ENCODE results near the gene MEDAG.

The MEDAG gene

DNA sequence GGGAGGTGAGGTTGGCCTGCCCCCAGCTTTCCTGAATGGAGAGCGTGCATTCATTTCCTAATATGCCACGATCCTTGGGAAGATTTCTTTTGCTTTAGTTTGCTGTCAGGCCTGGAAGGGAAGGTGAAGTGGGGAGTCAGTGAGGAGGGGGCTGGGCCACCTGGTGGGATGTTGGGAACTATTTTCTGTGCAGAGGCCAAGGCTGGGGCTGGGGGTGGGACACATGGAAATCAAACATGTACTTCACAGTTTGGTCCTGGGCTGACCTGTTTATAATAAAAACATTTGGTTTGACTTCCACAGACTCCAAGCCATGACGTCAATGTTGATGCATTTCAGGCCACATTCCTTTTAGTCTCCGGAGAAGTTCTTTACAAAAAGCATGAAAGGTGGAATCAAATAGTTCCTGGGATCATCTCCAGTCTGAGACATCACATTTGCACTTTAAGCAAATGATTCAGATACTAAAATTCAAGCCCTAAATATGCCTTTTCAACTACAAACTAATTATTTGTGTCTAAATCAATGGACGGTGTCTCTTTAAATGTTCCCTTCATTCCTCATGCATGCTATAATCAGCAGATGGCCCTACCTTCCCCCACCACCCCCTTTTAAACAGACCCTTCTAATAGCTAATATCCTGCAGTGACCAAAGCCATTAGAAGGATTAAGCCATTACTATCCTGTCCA lies 41.5 kb upstream of the MEDAG start (continued):
- TF ChIP-seq ISL1 (CRISPR knock-in tag; IDR thresholded peaks at IDR 0.05) (peak; percentile 55), BACH2 (CRISPR knock-in tag; IDR thresholded peaks at IDR 0.05; ENCODE audit: borderline replicate concordance) (no peak), TCF4 (CRISPR knock-in tag; IDR thresholded peaks at IDR 0.05; ENCODE audit: borderline replicate concordance) (no peak; the same call in none of the 2 replicates), PPARA (CRISPR knock-in tag; IDR thresholded peaks at IDR 0.05; ENCODE audit: borderline replicate concordance) (no peak), ZNF8 (CRISPR knock-in tag; IDR thresholded peaks at IDR 0.05) (peak; percentile 30; the same call in 1 of the 2 replicates), ZNF70 (CRISPR knock-in tag; IDR thresholded peaks at IDR 0.05) (no peak), ZFP30 (CRISPR knock-in tag; IDR thresholded peaks at IDR 0.05) (no peak), RARB (CRISPR knock-in tag; IDR thresholded peaks at IDR 0.05) (no peak)
- TF ChIP-seq, protein P1, sequence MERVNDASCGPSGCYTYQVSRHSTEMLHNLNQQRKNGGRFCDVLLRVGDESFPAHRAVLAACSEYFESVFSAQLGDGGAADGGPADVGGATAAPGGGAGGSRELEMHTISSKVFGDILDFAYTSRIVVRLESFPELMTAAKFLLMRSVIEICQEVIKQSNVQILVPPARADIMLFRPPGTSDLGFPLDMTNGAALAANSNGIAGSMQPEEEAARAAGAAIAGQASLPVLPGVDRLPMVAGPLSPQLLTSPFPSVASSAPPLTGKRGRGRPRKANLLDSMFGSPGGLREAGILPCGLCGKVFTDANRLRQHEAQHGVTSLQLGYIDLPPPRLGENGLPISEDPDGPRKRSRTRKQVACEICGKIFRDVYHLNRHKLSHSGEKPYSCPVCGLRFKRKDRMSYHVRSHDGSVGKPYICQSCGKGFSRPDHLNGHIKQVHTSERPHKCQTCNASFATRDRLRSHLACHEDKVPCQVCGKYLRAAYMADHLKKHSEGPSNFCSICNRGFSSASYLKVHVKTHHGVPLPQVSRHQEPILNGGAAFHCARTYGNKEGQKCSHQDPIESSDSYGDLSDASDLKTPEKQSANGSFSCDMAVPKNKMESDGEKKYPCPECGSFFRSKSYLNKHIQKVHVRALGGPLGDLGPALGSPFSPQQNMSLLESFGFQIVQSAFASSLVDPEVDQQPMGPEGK (CRISPR knock-in tag; IDR thresholded peaks at IDR 0.05; ENCODE audit: borderline replicate concordance), result no peak; the same call in 1 of the 2 replicates

DNA sequence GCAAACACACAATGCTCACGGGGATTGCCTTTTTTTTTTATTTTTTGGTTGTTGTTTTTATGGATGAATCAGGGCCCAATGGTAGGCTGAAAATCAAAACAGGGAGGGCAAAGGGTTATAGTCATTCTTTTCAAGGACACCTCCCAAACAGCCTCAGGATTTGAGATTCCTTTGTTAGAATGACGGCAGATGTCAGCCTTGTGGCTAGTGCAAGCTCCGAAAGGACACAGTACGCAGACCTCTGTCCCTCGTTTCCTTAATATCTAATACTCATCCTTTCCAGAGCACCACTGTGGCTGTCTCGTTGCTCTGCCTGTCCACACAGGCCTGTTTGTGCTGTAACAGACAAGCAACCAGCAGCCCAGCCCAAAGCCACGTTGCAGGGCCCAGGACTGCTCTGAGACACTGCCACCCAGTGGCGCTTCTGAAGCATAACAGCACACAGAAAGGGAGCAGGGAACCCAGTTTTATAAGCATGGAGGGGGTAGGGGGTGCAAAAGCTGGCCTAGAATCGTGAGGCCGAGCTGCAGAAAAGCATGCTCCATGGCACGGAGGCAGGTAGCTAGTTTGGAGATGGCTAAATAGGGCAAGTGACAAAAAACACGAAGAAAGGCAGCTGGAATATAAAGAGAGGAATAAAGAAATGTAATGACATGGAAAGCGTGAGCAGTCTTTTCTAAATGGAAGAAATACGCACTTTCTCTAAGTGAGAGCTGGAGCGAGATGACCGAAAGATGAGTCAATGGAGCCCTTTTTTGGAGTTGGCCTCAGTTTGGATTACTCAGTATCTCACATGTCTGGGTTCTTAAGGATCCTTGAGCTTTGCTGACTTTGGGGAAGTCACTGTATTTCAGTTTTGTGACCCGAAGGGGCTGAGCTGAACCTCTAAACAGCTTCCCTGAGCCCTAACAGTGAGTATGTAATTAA lies 40.7 kb upstream of the MEDAG start:
- ATAC-seq, result peak; percentile 76
- TF ChIP-seq, protein P2, sequence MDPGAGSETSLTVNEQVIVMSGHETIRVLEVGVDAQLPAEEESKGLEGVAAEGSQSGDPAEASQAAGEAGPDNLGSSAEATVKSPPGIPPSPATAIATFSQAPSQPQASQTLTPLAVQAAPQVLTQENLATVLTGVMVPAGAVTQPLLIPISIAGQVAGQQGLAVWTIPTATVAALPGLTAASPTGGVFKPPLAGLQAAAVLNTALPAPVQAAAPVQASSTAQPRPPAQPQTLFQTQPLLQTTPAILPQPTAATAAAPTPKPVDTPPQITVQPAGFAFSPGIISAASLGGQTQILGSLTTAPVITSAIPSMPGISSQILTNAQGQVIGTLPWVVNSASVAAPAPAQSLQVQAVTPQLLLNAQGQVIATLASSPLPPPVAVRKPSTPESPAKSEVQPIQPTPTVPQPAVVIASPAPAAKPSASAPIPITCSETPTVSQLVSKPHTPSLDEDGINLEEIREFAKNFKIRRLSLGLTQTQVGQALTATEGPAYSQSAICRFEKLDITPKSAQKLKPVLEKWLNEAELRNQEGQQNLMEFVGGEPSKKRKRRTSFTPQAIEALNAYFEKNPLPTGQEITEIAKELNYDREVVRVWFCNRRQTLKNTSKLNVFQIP (CRISPR knock-in tag; IDR thresholded peaks at IDR 0.05; ENCODE audit: borderline replicate concordance, low read depth), result 0 out of 2 replicates have a peak, but pooled peaks have one; percentile 51
- TF ChIP-seq ZNF70 (CRISPR knock-in tag; IDR thresholded peaks at IDR 0.05), result no peak
- 0 out of 2 replicates have a peak, but pooled peaks have one; percentile 34 for TF ChIP-seq SNAI2 (CRISPR knock-in tag; IDR thresholded peaks at IDR 0.05)
- TF ChIP-seq OSR1 (CRISPR knock-in tag; IDR thresholded peaks at IDR 0.05), result no peak
- TF ChIP-seq, protein P3, sequence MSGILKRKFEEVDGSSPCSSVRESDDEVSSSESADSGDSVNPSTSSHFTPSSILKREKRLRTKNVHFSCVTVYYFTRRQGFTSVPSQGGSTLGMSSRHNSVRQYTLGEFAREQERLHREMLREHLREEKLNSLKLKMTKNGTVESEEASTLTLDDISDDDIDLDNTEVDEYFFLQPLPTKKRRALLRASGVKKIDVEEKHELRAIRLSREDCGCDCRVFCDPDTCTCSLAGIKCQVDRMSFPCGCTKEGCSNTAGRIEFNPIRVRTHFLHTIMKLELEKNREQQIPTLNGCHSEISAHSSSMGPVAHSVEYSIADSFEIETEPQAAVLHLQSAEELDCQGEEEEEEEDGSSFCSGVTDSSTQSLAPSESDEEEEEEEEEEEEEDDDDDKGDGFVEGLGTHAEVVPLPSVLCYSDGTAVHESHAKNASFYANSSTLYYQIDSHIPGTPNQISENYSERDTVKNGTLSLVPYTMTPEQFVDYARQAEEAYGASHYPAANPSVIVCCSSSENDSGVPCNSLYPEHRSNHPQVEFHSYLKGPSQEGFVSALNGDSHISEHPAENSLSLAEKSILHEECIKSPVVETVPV (CRISPR knock-in tag; IDR thresholded peaks at IDR 0.05), result no peak
- 0 out of 2 replicates have a peak, but pooled peaks have one; percentile 10 for TF ChIP-seq GLIS3 (CRISPR knock-in tag; IDR thresholded peaks at IDR 0.05)
- TF ChIP-seq ZC3H10 (CRISPR knock-in tag; IDR thresholded peaks at IDR 0.05), result no peak
- no peak for TF ChIP-seq ARNTL (CRISPR knock-in tag; IDR thresholded peaks at IDR 0.05; ENCODE audit: borderline replicate concordance, low read depth)
- no peak for TF ChIP-seq TCF4 (CRISPR knock-in tag; IDR thresholded peaks at IDR 0.05; ENCODE audit: borderline replicate concordance)
- TF ChIP-seq CSDC2 (CRISPR knock-in tag; IDR thresholded peaks at IDR 0.05), result no peak
- TF ChIP-seq, protein P4, sequence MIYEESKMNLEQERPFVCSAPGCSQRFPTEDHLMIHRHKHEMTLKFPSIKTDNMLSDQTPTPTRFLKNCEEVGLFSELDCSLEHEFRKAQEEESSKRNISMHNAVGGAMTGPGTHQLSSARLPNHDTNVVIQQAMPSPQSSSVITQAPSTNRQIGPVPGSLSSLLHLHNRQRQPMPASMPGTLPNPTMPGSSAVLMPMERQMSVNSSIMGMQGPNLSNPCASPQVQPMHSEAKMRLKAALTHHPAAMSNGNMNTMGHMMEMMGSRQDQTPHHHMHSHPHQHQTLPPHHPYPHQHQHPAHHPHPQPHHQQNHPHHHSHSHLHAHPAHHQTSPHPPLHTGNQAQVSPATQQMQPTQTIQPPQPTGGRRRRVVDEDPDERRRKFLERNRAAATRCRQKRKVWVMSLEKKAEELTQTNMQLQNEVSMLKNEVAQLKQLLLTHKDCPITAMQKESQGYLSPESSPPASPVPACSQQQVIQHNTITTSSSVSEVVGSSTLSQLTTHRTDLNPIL (CRISPR knock-in tag; IDR thresholded peaks at IDR 0.05; ENCODE audit: low read depth), result no peak
- TF ChIP-seq BACH2 (CRISPR knock-in tag; IDR thresholded peaks at IDR 0.05; ENCODE audit: borderline replicate concordance), result no peak
- TF ChIP-seq, protein P5, sequence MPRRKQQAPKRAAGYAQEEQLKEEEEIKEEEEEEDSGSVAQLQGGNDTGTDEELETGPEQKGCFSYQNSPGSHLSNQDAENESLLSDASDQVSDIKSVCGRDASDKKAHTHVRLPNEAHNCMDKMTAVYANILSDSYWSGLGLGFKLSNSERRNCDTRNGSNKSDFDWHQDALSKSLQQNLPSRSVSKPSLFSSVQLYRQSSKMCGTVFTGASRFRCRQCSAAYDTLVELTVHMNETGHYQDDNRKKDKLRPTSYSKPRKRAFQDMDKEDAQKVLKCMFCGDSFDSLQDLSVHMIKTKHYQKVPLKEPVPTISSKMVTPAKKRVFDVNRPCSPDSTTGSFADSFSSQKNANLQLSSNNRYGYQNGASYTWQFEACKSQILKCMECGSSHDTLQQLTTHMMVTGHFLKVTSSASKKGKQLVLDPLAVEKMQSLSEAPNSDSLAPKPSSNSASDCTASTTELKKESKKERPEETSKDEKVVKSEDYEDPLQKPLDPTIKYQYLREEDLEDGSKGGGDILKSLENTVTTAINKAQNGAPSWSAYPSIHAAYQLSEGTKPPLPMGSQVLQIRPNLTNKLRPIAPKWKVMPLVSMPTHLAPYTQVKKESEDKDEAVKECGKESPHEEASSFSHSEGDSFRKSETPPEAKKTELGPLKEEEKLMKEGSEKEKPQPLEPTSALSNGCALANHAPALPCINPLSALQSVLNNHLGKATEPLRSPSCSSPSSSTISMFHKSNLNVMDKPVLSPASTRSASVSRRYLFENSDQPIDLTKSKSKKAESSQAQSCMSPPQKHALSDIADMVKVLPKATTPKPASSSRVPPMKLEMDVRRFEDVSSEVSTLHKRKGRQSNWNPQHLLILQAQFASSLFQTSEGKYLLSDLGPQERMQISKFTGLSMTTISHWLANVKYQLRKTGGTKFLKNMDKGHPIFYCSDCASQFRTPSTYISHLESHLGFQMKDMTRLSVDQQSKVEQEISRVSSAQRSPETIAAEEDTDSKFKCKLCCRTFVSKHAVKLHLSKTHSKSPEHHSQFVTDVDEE (CRISPR knock-in tag; IDR thresholded peaks at IDR 0.05), result no peak
- no peak for TF ChIP-seq PPARA (CRISPR knock-in tag; IDR thresholded peaks at IDR 0.05; ENCODE audit: borderline replicate concordance)
